Measurements from ENCODE around the gene SPINDOC.

The SPINDOC gene

DNA sequence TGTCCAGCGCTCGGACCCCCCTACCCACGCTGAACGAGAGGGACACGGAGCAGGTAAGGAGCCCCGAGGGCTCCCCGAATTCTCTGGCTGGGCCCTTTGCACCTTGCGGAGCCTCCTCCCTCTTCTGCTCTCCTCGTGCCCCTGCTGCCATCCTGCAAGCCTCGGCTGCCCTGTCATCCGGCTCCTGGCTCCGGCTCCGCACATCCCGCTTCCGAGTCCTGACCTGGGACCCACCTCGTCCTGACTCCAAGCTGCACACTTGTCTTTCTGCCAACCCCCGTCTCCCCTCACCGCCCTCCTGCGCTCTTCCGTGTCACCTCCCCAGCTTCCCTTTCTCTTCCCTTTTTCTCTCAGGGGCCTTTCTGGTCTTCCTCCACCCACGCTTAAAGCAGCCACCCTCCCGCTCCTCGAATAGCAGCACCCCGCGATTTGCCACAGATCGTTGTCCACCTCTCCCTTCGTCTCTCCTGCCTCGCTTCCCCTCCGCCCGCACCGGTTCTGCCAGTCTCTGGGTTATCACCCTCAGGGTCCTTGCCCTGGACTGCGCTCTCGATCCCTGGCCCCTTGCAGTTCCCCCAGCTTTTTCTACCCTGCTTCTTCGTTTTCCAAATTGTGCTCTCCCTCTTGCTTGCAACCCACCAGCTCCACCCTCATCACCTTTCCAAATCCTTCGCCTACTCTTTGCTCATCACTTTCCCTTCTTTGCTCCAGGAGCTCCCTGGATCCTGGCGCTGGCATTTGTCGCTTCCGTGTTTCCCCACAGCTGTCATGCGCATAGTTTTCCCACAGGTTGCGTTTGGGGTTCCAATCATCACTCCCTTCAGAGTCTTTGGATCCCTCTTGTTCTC lies 26.5 kb downstream of the SPINDOC start:
- DNase-seq (ENCODE audit: low spot score in 2 of 2) (no peak), ATAC-seq (replicated peaks; ENCODE audit: extremely low read depth, poor library complexity, severe bottlenecking) (no peak)
- no peaks in the 10 kb centered on the region for H3K9me3 Mint-ChIP-seq
- H3K27me3 Mint-ChIP-seq, result no peaks in the 10 kb centered on the region
- H3K36me3 Mint-ChIP-seq (ENCODE audit: insufficient read depth), result peaks cover 44% of the 10 kb centered on the region
- peak overlapping the region; percentile 92 for H3K4me3 Mint-ChIP-seq
- H3K4me1 Mint-ChIP-seq, result peaks cover 59% of the 10 kb centered on the region
- H3K27ac Mint-ChIP-seq (ENCODE audit: low read depth), result peak overlapping the region; percentile 92

DNA sequence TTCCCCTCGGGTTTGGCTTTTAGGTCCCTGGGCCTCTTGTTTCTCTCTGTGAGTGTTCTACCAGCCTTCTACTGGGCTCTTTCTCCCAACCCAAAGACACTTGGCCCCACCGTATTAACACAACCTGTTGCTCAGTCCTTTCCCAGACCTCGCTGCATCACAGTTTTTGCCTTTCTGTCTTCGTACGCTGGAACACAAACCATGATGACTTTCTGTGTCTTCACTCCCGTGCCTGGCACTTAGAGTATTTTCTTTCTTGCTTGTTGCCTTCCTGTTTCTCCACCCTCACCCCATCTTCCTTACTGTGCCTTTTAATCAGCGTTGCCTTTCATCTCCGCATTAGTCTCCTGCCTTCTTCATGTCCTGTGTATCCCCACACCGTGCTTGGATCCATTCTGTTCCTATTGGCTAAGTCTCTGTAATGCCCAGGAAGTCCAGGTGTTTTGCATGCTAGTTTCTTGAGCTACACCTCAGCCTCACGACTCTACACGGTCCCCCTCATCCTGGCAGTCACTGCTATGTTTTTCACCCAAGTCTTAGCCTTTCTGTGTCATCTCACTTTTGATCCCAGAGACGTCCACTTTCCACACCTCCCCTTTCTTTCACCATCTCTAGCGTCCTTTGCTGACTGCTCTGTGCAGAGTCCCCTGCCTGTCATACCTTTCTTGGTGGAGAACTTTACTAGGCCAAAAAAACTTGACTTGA lies 27.3 kb downstream of the SPINDOC start:
- no peak for ATAC-seq (replicated peaks; ENCODE audit: extremely low read depth, poor library complexity, severe bottlenecking)
- DNase-seq (ENCODE audit: low spot score in 2 of 2), result no peak
- H3K27ac Mint-ChIP-seq (ENCODE audit: low read depth), result peak overlapping the region; percentile 92
- H3K9me3 Mint-ChIP-seq, result no peaks in the 10 kb centered on the region
- H3K36me3 Mint-ChIP-seq (ENCODE audit: insufficient read depth), result peaks cover 50% of the 10 kb centered on the region
- H3K27me3 Mint-ChIP-seq, result no peaks in the 10 kb centered on the region
- peaks cover 59% of the 10 kb centered on the region for H3K4me1 Mint-ChIP-seq
- H3K4me3 Mint-ChIP-seq, result peak overlapping the region; percentile 92

DNA sequence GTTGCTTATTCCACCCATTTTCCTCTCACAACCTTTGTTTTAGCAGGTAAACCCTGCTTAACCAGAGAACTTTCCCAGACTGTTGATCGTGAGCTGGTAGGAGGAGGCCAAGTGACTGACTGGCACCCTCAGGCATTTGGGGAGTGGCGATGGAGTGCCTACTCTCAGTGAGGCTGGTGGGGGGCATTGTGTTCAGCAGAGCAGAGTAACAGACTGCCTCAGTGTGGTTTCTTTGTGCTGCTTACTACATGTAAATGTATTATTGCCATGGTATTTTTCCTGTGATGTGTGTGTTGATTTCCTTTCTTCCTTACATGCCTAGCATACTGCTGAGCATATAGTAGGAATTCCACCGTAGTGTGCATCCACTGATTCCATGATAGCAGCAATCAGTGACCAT lies 28.3 kb downstream of the SPINDOC start:
- Mint-ChIP-seq H3K9me3 (no peaks in the 10 kb centered on the region), H3K27ac (ENCODE audit: low read depth) (peak overlapping the region; percentile 92), H3K4me1 (peaks cover 67% of the 10 kb centered on the region), H3K27me3 (no peaks in the 10 kb centered on the region), H3K36me3 (ENCODE audit: insufficient read depth) (peaks cover 50% of the 10 kb centered on the region), H3K4me3 (peak overlapping the region; percentile 92)
- DNase-seq (ENCODE audit: low spot score in 2 of 2) (no peak), ATAC-seq (replicated peaks; ENCODE audit: extremely low read depth, poor library complexity, severe bottlenecking) (no peak)

DNA sequence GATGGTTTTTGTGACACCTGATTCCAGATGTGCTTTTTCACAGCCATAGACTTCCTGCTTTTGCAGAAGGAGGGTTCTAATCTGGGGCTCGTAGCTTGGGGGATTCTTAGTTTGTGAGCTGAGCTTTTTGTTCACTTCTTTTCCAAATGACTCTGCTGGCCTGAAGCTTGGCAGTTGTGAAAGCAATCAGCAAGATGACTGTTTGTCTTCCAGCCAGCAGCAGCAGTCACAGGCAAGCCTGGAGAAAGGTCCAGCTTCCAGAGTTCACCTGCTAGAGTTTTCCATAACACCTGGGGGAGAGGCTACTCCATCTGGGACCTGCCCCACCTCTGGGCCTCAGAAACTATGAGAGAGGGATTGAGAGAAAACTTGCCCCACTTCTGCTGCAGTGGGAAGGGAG lies 29.8 kb downstream of the SPINDOC start:
- DNase-seq (ENCODE audit: low spot score in 2 of 2) (no peak), ATAC-seq (replicated peaks; ENCODE audit: extremely low read depth, poor library complexity, severe bottlenecking) (no peak)
- H3K4me3 Mint-ChIP-seq, result peak overlapping the region; percentile 92
- peak overlapping the region; percentile 76 for H3K27ac Mint-ChIP-seq (ENCODE audit: low read depth)
- H3K36me3 Mint-ChIP-seq (ENCODE audit: insufficient read depth), result peaks cover 46% of the 10 kb centered on the region
- no peaks in the 10 kb centered on the region for H3K27me3 Mint-ChIP-seq
- peaks cover 66% of the 10 kb centered on the region for H3K4me1 Mint-ChIP-seq
- no peaks in the 10 kb centered on the region for H3K9me3 Mint-ChIP-seq

DNA sequence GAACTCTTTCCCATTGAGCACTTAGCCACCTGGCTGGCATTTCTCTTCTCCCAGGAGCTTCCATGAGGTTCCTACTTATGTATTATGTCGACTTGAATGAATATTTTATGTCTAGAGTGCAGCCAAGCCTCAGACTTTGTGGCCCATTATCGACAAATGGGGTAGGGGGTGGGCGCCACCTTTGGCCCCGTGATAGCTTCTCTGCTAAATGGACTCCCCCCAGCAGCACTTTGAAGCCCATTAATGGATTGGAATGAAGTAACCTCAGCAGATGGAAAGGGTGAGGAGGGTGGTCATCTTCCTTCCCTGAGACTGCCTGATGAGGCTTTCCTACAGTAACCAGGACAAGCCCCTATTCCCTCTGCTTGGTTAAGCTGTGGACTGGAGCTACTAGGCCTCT lies 31.6 kb downstream of the SPINDOC start:
- H3K9me3 Mint-ChIP-seq, result no peaks in the 10 kb centered on the region
- H3K27ac Mint-ChIP-seq (ENCODE audit: low read depth), result no peak overlapping the region
- no peak overlapping the region for H3K4me3 Mint-ChIP-seq
- ATAC-seq (replicated peaks; ENCODE audit: extremely low read depth, poor library complexity, severe bottlenecking), result no peak
- H3K4me1 Mint-ChIP-seq, result peaks cover 73% of the 10 kb centered on the region
- H3K36me3 Mint-ChIP-seq (ENCODE audit: insufficient read depth), result peaks cover 35% of the 10 kb centered on the region
- DNase-seq (ENCODE audit: low spot score in 2 of 2), result no peak
- H3K27me3 Mint-ChIP-seq, result no peaks in the 10 kb centered on the region

DNA sequence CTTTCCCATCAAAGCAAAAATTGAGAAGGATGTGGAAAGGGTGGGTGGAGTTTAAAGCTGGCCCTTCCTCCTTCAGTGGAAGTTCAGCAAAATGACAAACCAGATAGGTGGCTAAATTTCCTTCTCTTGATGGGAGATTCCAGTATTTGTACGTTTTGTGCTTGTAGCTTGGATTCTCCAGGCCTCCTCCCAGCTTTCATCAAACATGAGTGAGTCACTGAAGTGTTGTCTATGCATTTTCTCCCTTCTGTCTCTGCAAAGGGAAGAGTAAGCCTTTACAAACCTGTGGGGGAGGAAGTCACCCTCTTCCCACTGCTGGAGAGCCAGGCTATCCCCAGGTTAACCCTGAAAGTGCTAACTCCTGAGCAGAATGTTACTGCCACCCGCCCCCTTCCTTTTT lies 32.0 kb downstream of the SPINDOC start:
- DNase-seq (ENCODE audit: low spot score in 2 of 2), result no peak
- no peak overlapping the region for H3K27ac Mint-ChIP-seq (ENCODE audit: low read depth)
- no peaks in the 10 kb centered on the region for H3K27me3 Mint-ChIP-seq
- H3K9me3 Mint-ChIP-seq, result no peaks in the 10 kb centered on the region
- H3K36me3 Mint-ChIP-seq (ENCODE audit: insufficient read depth), result peaks cover 30% of the 10 kb centered on the region
- peaks cover 73% of the 10 kb centered on the region for H3K4me1 Mint-ChIP-seq
- no peak for ATAC-seq (replicated peaks; ENCODE audit: extremely low read depth, poor library complexity, severe bottlenecking)
- H3K4me3 Mint-ChIP-seq, result no peak overlapping the region

DNA sequence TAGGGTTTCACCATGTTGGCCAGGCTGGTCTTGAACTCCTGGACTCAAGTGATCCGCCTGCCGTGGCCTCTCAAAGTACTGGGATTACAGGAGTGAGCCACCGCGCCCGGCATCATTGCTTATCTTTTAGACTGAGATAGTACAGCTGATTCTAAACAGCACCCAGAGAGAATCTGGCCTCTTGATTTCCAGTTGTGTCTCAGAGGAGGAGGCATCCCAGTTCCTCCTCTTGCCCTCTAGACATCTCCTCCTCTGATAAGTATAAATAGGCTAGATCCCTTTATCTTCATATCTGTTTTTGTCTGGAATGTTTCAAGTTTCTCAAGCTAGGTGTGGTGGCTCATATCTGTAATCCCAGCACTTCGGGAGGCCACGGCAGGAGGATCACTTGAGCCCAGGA lies 32.7 kb downstream of the SPINDOC start:
- Mint-ChIP-seq H3K27ac (ENCODE audit: low read depth) (no peak overlapping the region), H3K36me3 (ENCODE audit: insufficient read depth) (peaks cover 29% of the 10 kb centered on the region), H3K9me3 (no peaks in the 10 kb centered on the region), H3K4me3 (no peak overlapping the region), H3K27me3 (no peaks in the 10 kb centered on the region), H3K4me1 (peaks cover 73% of the 10 kb centered on the region)
- no peak for DNase-seq (ENCODE audit: low spot score in 2 of 2)
- ATAC-seq (replicated peaks; ENCODE audit: extremely low read depth, poor library complexity, severe bottlenecking), result no peak

DNA sequence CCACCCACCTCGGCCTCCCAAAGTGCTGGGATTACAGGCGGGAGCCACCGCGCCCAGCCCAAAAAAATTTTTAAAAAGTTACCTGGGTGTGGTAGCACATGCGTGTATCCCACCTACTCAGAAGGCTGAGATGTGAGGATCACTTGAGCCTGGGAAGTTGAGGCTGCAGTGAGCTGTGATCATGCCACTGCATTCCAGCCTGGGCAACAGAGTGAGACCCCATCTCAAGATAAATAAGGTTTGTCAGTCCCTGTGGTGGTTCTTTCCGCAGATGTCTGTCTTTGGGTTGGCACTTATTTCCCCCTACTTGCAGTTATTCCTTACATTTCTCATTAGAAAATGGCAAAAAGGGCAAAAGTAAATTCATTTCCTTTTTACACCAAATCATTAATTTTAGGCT lies 33.6 kb downstream of the SPINDOC start:
- no peak overlapping the region for H3K27ac Mint-ChIP-seq (ENCODE audit: low read depth)

DNA sequence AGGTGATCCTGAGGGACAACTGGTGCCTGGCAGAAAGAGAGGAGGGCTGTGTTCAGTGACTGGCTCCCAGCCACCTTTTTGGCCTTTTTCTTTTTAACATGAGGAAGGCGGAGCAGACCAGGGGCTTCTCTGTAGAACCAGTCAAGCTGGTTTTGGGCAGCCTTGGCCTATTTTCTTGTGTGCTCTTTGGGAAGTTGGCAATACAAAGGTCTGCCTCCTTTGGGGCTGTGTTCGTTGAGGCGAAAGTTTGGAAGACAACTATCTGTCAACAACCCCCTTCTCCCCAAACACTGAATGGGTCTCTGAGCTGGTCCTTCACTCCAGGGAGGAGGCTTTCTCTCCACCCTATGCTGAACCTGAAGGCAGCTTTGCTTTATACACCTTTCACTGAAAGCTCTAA lies 34.1 kb downstream of the SPINDOC start:
- Mint-ChIP-seq H3K27me3 (no peaks in the 10 kb centered on the region), H3K4me3 (no peak overlapping the region), H3K27ac (ENCODE audit: low read depth) (no peak overlapping the region), H3K36me3 (ENCODE audit: insufficient read depth) (peaks cover 28% of the 10 kb centered on the region), H3K4me1 (peaks cover 72% of the 10 kb centered on the region), H3K9me3 (no peaks in the 10 kb centered on the region)
- ATAC-seq (replicated peaks; ENCODE audit: extremely low read depth, poor library complexity, severe bottlenecking) (no peak), DNase-seq (ENCODE audit: low spot score in 2 of 2) (no peak)

More for the DNA sequence above, 33.6 kb downstream of the SPINDOC start:
- Mint-ChIP-seq H3K27me3 (no peaks in the 10 kb centered on the region), H3K36me3 (ENCODE audit: insufficient read depth) (peaks cover 28% of the 10 kb centered on the region), H3K9me3 (no peaks in the 10 kb centered on the region), H3K4me3 (no peak overlapping the region), H3K4me1 (peaks cover 73% of the 10 kb centered on the region)
- no peak for ATAC-seq (replicated peaks; ENCODE audit: extremely low read depth, poor library complexity, severe bottlenecking)
- DNase-seq (ENCODE audit: low spot score in 2 of 2), result no peak

DNA sequence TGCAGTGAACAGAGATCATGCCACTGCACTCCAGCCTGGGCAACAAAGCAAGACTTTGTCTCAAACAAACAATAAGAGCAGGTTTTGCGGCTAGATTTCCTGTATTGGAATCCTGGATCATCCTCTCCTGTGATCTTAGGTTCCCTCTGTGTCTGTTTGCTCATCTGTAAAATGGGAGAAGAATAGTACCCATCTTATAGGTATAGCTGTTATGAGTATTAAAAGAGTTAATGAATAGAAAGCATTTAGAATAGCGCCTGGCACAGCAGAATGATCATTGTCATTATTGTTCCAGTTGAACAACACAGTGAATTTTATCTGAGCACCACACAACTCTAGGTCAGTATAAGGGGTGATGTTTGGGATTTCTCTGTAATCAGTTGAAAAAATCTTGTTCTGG lies 36.4 kb downstream of the SPINDOC start:
- no peak for DNase-seq (ENCODE audit: low spot score in 2 of 2)
- ATAC-seq (replicated peaks; ENCODE audit: extremely low read depth, poor library complexity, severe bottlenecking), result no peak
- H3K9me3 Mint-ChIP-seq, result no peaks in the 10 kb centered on the region
- H3K4me3 Mint-ChIP-seq, result no peak overlapping the region
- H3K27ac Mint-ChIP-seq (ENCODE audit: low read depth), result peak overlapping the region; percentile 8
- H3K36me3 Mint-ChIP-seq (ENCODE audit: insufficient read depth), result peaks cover 25% of the 10 kb centered on the region
- peaks cover 56% of the 10 kb centered on the region for H3K4me1 Mint-ChIP-seq
- H3K27me3 Mint-ChIP-seq, result no peaks in the 10 kb centered on the region

DNA sequence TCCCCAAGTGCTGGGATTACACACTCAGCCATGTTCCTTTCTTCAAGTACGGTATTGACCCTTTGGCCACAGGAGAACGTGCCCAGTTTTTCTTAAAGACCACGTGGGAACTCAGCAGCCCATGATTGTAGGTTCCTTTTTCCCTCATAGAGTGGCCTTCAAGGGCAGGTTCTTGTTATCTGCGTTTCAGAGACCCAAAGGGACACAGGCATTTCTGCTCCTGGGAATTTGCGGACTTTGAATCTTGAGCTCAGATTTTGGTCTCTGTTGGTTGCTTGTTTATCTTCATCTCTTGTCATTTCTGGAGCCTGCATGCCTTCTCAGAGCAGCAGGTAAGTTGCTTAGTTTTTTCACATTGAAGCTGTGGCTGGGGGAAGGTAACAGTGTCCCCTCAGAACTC lies 37.7 kb downstream of the SPINDOC start:
- Mint-ChIP-seq H3K4me3 (peak overlapping the region; percentile 61), H3K27me3 (no peaks in the 10 kb centered on the region), H3K4me1 (peaks cover 61% of the 10 kb centered on the region), H3K36me3 (ENCODE audit: insufficient read depth) (peaks cover 22% of the 10 kb centered on the region), H3K9me3 (no peaks in the 10 kb centered on the region), H3K27ac (ENCODE audit: low read depth) (peak overlapping the region; percentile 92)
- DNase-seq (ENCODE audit: low spot score in 2 of 2) (no peak), ATAC-seq (replicated peaks; ENCODE audit: extremely low read depth, poor library complexity, severe bottlenecking) (no peak)

DNA sequence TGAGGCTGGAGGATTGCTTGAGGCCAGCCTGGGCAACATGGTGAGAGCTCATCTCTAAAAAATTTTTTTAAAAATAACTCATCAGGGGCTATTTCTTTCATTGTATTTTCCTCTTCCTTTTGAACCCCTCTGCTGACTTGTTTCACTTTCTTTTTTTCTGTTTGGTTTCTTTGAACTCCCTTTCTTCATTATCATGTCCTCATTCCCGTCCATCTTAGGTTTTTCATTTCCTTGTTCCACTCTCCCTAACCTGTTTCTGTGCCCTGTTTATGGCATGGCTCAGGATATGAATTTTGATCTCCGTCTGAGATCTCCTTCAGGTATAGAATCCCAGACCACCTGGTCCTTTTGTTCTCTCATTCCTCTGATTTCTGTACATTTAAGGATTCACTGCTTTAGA lies 38.1 kb downstream of the SPINDOC start:
- Mint-ChIP-seq H3K27me3 (no peaks in the 10 kb centered on the region), H3K36me3 (ENCODE audit: insufficient read depth) (peaks cover 22% of the 10 kb centered on the region), H3K27ac (ENCODE audit: low read depth) (peak overlapping the region; percentile 92), H3K9me3 (no peaks in the 10 kb centered on the region), H3K4me3 (peak overlapping the region; percentile 61), H3K4me1 (peaks cover 61% of the 10 kb centered on the region)
- ATAC-seq (replicated peaks; ENCODE audit: extremely low read depth, poor library complexity, severe bottlenecking) (no peak), DNase-seq (ENCODE audit: low spot score in 2 of 2) (no peak)

DNA sequence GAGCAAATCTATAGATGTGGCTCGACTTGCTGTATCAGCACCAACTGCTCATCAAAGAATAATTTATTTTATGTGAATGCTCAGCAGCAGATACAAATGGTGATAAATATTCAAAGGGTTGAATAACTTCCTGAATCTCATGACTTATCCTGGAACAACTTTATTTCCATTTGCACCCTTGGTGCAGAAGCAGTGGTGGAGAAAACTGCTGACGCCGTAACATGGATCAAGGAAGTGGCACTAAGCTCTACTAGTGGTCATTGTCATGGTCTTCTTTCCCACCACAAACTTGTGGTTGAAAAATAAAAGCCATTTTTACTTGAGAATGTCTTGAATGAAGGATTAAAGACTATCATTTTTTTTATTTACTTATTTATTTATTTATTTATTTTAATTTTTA lies 40.2 kb downstream of the SPINDOC start:
- H3K36me3 Mint-ChIP-seq (ENCODE audit: insufficient read depth), result peaks cover 25% of the 10 kb centered on the region
- no peaks in the 10 kb centered on the region for H3K9me3 Mint-ChIP-seq
- no peaks in the 10 kb centered on the region for H3K27me3 Mint-ChIP-seq
- H3K27ac Mint-ChIP-seq (ENCODE audit: low read depth), result no peak overlapping the region
- no peak for DNase-seq (ENCODE audit: low spot score in 2 of 2)
- no peak for ATAC-seq (replicated peaks; ENCODE audit: extremely low read depth, poor library complexity, severe bottlenecking)
- no peak overlapping the region for H3K4me3 Mint-ChIP-seq
- H3K4me1 Mint-ChIP-seq, result peaks cover 54% of the 10 kb centered on the region

All from central memory CD8-positive, alpha-beta T cell (primary cell).